Epithelial cell of proximal tubule (primary cell): ENCODE results near the gene PWP2. TPM values are rescaled to one million over a fixed set of nuclear protein-coding genes. Genes with fewer than 3 reads are reported as not detected.

Source experiments
- DNase-seq: peaks from one replicate; pipeline ENCODE4 v3.0.0-alpha.2; 2011; ENCODE audit warnings: low read depth
- H3K4me3 ChIP-seq: 2 replicates; pipeline ENCODE4 v1.5.1; 2011; ENCODE audit warnings: low read depth, mild to moderate bottlenecking, low read length
- total RNA-seq: library from RNA; depleted of rRNA; stranded (reverse); fragments of >200 nt; gene quantifications from 2 replicates; pipeline ENCODE4 v1.2.3, GENCODE V29; 2015
- TF ChIP-seq, protein P1 (sequence below): conservative IDR thresholded peaks from 2 replicates; pipeline ENCODE4 v1.5.1; 2012; ENCODE audit warnings: low read depth, mild to moderate bottlenecking, low read length

Gene PWP2
- total RNA-seq, 1 donor from 2014 or later, result 5.0 TPM

DNA sequence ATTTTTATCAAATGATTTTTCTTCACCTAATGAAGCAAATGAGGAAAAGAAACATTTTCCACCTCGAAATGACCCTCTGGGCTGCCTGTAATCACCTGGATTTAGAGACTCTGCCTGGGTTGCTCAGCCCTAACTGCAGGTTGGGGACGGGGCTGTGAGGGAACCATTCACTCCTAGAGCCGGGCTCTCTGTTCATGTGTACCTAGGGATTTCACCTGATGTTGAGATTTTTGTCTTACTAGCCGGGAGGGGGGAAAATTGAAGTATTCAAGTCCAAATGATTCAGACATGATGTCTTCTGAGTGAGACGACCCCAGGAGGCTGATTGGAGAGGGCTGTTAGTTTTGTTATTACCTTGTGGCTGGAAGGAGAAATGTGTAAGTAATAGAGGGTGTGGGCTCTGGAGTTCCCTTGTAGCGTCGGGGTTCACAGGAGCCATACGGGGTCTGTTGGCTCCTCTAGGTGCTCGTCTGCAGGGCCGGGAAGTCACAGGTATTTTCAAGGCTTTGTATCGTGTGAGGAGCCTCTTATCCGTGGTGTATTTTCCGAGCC is 42.3 kb upstream of the PWP2 start:
- no peak for DNase-seq
- TF ChIP-seq, protein P1, sequence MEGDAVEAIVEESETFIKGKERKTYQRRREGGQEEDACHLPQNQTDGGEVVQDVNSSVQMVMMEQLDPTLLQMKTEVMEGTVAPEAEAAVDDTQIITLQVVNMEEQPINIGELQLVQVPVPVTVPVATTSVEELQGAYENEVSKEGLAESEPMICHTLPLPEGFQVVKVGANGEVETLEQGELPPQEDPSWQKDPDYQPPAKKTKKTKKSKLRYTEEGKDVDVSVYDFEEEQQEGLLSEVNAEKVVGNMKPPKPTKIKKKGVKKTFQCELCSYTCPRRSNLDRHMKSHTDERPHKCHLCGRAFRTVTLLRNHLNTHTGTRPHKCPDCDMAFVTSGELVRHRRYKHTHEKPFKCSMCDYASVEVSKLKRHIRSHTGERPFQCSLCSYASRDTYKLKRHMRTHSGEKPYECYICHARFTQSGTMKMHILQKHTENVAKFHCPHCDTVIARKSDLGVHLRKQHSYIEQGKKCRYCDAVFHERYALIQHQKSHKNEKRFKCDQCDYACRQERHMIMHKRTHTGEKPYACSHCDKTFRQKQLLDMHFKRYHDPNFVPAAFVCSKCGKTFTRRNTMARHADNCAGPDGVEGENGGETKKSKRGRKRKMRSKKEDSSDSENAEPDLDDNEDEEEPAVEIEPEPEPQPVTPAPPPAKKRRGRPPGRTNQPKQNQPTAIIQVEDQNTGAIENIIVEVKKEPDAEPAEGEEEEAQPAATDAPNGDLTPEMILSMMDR, result no peak
- H3K4me3 ChIP-seq, result no peak overlapping the region

DNA sequence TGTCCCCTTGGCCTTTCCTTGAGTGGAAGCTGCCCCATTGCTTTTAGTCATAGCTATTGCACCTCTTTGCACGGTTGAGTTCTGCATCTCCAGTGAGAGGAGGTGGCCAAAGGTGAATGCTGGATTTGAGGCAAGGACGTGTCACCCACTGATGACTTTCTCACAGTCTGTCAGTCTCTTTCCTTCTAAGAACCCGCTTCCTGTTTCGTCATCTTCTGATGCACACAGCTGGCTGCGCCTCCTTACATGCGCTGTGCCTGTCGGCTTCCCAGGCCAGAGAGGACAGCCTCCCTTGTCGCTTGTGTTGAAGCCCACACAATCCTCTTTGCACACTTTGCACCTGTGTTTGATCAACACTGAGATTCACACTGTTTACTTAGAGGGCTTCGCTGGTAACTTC is 41.8 kb upstream of the PWP2 start:
- TF ChIP-seq, protein P1, result no peak
- no peak overlapping the region for H3K4me3 ChIP-seq
- no peak for DNase-seq

DNA sequence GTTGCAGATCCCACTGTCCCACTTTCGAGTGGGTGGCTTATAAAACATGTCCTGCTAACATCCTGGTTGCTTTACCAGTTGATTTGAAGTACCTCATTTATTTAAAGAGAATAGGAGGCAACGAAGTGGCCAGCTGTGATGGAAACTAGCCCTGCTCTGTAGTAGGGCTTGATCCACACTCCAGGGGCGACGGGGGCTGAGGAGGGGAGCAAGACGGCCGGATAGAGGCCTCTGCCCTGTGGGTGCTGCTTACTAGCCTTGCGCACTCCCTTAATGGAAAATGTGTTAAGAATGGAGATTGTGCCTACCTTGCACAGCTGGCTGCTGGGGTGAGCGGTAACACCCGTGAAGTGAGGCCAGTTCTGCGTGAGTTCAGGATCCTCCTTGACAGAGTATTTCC is 41.1 kb upstream of the PWP2 start:
- TF ChIP-seq, protein P1, result no peak
- no peak for DNase-seq
- no peak overlapping the region for H3K4me3 ChIP-seq

DNA sequence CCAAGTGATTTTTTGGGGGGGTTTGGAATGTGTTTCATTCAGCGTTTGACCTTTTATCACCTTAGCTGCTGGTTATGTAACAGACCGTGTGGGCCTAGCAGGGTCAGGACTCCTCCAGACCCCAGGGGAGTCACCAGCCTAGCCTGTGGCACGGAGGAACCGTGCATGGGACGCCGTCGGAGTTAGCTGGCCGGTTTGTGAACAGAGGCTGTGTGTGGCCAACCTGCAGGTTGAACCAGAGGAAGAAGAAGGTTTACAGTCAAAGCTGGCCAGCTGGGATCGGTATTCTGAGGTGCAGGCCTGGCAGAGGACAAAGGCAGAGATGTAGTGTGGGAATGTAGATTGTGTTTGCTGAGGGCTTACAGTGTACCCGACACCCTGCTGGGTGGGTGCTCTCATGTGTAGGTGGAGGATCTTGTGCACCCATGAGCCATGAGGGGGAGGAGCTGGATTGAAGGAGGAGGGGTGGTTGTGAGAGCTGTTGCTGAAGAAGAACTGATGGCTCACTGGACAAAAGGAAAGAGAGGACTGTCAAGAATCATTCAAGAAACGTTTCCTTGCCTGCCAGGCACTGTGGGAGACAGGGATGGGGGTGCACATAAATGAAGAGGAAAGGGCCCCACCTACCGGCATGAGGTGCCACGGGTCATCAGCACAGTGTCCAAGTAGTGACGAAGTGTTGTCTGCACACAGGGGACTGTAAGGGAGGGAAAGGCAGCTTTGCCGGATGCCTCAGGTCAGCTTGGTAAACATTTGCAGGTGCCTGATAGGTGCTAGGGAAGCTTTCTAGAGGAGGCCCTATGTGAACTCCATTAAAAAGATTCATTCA is 40.0 kb upstream of the PWP2 start:
- no peak overlapping the region for H3K4me3 ChIP-seq
- DNase-seq, result no peak
- TF ChIP-seq, protein P1, result peak; percentile 38

DNA sequence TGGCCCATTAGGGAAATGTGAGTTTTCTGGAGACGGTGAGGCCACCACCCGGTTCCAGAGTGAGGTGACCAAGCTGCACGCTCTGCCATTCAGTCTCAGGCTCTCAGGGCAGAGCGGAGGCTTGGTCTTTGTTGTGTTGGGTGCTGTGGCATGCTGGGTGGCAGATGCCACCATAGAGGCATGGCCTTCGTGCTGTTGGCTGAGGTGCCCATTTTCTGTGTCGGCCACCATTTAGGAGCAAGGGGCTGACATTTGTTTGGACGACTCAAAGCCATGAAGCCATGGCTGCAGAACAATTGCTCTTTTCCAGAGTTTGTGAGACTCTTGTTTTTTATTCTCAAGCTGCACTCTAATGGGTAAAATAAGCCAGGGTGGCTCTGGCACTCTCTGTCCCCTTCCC is 36.8 kb upstream of the PWP2 start:
- H3K4me3 ChIP-seq, result no peak overlapping the region
- DNase-seq, result no peak
- TF ChIP-seq, protein P1, result no peak

DNA sequence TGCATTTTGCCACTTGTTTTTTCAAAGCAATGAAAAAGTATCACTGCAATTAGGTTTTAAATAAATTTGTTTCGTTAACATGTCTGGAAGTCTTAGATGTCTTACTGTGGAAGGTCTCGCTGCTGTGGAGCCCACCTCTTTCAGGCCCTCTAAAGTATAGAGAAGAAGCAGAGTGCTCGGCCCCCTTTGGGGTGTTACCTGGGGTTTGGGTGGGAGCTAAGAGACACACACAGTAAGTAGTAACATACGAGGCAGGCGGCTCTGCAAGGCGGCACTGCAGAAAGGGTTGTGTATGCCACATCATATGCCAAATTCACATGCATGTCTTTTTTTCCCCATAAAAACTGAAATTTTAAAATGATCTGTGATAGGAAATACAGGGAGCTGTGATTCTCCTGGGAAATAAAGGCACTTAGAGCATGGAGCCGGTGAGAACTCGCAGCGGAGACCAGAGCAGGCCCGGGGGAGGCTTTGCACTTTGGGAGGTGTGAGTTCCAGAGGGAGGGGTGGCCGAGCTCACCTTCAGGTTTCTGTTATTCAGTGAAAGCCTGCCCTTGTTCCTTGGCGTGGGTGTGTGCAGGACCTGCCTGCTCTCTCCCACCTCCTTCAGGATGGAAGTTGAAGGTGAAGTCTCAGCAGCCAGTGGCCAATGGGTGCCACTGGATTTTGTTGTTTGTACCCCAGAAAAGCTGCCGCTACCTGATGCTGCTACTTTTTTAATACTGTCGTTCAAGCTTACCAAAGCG is 35.7 kb upstream of the PWP2 start:
- no peak for DNase-seq
- H3K4me3 ChIP-seq, result no peak overlapping the region
- TF ChIP-seq, protein P1, result peak; percentile 5
